GM18858 (cell line): Measurements from ENCODE around the gene GAB4.
"Not testable (repeated sequence)": the region's sequence is repeated elsewhere in the genome, so short reads cannot be mapped to it uniquely, and the experiment has no call there.

Experiments used
- ATAC-seq: cut with Tn5 transposase; IDR thresholded peaks from one replicate; pipeline ENCODE4 v1.9.1; 2021; ENCODE audit not compliant: unreplicated experiment

Gene GAB4

DNA sequence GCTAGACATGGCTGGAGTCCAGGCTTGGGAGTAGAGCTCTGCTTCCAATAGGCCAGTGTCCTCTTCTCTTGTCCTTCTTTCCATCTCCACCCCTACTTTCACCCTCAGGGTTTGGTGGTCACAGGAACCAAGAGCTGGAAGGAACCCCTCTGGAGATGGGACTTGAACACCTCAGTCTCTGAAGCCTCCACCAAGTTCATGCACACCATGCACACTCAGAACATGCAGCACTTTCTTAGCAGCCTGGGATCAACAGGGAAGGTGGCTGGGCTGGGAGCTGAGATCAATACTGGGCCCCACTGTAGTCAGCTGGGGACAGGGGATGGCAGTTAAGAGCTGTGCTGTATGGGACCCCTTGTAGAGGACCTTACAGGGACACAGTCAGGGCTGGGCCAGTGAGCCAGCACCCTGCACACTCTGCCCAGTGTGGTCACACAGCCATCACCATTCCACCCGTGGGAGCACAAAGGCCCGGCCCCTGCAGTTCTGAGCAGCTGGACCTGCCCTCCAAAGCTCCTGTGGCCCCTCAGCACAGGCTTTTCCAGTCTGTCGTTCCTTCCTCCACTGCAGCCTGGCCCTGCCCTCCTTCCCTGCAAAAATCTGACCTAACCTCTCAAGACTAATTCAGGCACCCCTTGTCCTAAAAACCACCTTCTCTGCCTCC is 47.7 kb downstream of the GAB4 start:
- no peak for ATAC-seq

DNA sequence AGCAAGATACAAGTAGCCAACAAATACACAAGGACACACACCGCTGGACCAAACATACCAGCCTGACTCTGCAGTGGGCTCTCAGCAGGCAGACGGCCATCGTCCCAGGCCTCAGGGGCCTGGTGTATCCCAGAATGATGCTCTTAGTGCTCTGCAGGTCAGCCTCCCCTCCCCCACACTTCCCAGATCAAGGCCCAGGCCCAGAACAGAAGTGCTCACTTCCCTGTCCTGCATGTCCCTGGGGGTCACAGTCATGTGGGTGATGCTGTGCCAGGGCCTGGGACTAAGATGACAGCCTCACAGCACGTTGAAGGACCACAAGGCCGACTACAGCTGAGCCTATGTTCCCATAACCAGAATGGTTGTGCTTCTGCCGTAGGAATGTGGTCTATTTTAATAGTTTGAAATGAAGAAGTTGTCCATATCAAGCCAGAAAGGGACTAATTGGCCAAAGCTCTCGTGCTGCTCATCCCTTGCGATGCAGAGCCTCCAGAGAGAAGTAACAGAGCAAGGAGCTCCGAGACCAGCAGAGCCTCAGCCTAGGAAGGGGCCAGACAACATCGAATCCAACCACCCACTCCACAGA is 48.6 kb downstream of the GAB4 start:
- ATAC-seq, result no peak

DNA sequence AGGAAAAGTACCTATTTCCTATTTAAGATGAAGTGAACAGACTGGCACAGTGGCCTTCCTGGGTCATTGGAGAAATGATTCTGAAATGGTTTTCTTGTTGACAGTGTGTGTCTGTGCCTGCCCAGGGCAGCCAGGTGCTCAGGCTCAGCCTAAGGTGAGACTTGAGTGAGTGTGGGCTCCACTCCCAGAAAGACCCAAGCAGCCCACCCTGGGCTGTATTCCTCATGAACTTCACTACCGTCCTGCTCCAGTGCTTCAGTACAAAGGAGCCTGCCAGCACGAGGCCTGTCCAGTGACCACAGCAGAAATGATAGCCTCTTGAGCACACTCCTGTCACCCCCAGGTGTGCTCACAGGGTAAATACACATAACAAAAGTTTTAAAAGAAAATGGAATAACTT is 49.5 kb downstream of the GAB4 start:
- ATAC-seq, result no peak

DNA sequence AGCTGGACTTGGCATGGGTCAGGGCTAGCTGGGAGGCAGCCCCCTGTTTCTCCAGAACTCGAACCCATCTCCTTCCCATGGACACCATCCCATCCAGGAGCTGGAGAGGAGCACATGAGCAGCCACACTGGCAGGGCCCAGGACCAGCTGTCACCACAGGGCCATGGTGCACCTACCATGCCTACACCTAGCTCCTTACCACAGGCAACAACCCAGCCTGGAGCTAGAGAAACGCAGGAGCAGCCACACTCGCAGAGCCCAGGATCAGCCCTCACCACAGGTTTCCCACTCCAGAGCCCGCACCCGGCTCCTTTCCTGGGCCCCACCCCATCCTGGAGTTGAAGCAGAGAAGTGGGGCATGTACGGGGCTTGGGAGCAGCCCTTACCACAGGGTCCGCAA is 50.2 kb downstream of the GAB4 start:
- ATAC-seq, result no peak

DNA sequence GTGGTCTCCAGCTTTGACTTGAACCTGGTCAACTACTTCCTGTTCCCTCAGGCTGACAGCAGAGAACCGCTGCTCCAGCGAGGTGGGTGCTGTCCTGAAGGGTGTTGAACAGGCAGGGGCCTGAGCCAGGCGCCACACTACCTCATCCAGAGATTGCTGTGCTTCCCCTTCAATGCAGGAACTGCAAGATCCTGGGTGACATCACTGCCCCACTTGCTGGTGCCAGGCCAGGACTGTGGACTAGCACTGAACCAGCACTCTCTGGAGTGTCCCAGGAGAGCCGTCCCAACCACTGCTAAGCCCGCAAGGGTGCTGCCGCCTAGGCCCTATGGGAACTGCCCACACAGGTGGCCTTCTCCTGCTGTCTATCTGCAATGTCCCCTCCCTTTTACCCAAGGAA is 51.7 kb downstream of the GAB4 start:
- ATAC-seq, result no peak

DNA sequence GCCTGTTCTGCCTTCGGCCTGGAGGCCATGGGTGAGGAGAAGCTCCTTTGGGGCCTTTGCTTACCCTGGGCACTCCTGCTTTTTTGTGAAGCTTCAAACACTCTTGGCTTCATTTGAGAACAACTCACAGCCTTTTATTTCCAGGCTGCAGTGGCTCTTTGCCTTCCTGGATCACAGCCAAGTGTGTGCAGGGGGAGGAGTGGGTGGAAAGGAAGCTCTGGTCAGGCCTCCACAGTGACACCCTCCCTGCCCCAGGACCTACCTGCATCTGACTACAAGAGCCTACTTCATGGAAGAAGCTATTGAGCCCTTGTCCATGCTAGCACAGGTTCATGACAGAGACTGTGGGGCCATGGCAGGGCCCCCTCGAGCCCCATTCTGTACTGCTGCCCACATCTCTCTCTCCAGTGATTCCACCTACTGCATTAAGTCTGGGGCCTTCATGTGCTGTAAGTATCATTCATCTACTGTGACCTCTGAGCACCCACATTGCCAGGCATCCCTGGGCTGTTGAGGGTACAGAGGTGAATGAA is 52.3 kb downstream of the GAB4 start:
- no peak for ATAC-seq

DNA sequence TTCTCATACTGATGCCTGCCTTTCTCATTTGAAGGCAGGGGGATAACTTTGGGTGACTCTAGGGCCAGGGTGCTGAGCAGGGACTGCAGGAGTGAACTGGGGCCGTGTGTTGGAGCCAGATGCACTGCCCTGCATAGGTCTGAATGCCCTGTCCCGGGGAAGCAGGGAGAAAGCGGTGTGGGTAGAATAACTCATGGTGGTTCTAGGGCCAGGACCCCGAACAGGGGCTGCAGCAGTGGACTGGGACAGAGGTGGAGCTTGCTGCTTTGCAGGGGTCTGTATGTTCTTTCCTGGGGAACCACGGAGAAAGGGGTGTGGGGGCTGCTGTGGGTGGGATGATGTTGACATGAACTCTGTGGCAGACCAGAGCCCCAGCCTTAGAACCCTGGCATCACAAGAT is 52.9 kb downstream of the GAB4 start:
- no peak for ATAC-seq

DNA sequence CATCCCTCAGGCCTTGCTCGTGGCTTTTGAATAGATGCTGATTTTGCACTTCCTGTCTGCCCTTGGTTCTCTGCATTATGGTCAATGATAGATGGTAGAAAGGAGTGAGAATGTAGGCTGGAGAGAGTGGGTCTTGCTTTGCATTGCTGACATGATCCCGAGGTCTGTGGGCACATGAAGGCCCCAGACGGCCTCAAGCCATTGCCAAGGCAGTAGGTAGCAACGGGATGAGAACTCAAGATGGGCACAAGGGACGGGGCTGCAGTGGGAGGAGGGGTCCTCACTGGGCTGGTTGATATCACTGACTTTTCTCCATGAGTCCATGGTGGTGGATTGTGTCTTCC is 54.0 kb downstream of the GAB4 start:
- no peak for ATAC-seq

DNA sequence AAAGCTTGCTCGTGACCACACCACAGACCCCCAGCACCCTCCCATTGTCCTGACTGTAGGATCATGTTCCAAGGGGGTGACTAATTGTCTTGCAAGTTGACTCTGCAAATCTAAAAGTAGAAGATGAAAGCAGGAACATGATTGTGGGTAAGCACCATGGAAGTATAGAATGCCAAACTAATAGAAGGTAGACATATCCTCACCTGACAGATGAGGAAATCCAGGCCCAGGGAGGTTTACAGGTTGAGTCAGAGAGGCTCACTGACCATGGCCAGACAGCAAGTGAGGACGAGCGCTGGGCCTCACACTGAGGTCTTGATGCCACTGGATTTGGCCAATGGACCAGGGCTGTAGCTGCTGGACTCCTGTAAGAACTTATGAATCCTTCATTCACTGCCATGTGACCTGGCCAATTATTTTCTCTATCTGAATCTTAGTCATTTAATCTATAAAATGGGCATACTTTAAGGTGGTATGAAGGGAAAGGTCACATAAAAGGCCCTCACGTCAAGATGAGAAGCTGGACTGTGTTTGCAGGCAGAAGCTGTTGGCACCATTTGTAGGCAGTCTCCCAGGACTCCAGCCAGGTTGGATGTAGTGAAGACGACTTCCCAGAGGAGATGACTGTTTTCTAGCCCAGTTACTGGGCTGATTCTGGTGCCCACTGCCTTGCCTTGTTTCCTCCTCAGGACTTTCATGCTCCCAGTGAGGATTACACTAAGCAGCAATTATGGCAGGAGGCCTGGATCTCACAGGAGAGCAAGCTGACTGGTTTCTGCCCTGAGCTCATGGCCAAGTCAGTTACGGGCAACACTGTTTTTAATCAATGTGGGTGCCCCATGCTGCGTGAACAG is 54.6 kb downstream of the GAB4 start:
- ATAC-seq, result no peak

DNA sequence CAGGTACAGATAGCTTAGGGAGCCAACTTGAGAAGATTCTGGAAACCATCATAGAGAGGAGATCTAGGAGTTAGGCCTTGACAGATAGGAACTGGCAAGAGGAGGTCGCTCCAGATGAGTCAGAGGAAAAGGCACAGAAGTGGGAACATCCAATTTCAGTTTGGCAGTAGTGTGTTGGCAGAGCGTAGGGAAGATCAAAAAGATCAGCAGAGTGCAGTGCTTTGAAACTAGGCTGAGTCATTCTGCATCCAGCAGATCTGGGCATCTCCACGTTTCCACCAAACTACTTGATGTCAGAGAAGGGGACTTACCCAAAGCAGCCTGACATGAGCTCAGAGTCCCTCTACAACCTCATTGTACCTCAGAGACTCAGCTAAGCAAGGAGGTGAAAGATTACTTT is 58.5 kb downstream of the GAB4 start:
- no peak for ATAC-seq

DNA sequence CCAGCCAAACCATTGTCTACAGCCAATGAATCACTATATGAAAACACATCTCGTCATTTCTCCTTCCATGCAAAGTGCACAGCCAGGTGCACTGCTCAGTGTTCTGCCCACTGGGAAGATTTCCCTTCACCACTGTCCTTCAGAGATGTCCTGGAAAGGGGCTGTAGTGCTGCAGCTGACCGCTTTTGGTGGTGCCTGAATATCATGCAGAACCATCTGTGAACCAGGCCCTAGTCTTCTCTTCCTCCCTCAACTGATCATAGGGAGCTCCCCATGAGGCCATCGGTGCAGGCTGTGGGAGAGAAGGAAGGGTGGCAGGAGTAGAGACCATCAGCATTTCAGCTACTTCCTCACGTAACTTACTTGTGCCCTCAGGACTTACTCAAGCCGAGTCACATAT is 70.2 kb downstream of the GAB4 start:
- ATAC-seq, result no peak

DNA sequence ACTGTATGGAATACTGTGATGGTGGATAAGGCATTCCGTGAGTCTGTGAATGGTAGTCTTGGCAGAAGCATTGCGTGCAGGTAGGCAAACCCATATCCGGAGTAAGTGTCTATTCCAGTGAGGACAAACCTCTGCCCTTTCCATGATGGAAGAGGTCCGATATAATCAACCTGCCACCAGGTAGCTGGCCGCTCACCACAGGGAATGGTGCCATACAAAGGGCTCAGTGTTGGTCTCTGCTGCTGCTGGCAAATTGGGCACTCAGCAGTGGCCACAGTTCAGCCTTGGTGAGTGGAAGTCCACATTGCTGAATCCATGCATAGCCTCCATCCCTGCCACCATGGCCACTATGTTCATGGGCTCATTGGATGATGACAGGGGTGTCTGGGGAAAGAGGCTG is 70.8 kb downstream of the GAB4 start:
- not testable (repeated sequence) for ATAC-seq

DNA sequence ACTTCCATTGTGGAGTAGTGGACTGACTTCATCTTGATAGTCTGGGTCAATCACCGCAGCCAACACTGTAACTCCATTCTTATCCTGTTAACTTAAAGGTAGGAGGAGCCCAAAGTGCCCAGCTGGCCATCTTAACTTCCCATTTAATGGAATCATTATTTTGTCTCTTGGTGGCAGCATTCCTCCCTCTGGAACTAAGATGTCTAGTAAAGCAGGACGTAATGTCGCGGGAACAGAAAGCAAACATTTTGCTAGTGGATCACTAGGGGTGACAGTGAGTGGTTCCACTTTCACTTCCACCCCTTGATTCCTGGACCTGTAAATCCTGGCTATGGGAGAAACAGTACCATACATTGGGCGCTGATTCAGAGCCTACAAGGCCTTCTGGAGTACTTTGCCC is 71.4 kb downstream of the GAB4 start:
- no peak for ATAC-seq

DNA sequence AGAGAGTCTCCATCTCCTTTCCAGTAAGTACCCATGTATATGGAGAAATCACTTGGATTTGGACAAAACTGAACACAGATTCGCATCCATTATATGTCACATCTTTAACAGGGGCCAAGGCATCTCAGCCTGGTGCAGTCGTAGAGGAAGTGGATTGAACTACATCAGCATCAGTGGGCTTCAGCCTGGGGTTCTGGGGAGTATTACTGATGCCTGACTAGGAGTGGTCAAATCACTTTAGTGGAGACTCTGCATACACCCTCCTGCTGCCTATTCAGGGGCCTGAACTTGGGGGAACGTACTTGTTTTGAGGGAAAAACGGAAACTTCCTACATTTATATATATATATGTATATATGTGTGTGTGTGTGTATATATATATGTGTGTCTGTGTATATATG is 72.8 kb downstream of the GAB4 start:
- ATAC-seq, result no peak

DNA sequence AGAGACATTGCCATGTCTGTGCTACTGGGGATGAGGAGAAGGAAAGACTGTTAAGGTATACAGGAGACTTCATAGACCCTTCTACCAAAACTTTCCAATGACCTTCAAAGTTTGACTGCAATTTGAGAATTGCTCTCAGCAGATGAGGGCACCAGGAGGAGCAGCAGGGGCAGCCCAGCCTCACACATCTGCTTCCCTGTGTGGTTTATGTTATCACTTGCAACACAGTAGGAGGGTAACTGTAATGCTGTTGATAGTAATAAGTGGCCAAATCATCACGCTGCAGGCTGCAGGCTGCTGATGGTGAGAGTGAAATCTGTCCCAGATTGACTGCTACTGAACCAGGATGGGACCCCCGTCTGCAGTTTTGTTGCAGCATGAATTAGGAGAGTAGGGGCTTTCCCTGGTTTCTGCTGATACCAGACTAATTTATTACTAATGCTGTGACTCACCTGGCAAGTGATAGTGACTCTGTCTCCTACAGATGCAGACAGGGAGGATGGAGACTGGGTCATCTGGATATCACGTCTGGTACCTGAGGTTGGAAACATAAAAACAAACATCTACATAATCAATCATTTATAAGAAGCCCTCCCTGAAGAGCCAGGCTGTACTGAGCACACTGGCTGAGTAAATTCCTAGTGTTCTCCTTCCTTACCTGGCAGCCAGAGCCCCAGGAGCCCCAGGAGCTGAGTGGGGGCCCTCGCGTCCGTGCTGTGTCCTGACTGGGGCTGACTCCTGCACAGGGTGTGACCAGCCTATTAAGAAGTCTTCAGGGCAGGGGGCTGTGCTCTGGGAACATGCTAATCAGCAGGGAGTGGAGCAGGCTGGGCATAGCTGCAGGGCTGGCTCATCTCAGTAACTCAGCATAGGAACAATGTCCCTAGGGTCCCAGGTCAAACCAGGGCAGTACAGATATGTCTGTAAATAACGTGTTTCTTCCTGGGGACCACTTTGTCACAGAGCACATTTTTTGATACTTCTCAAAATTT is 74.4 kb downstream of the GAB4 start:
- no peak for ATAC-seq

DNA sequence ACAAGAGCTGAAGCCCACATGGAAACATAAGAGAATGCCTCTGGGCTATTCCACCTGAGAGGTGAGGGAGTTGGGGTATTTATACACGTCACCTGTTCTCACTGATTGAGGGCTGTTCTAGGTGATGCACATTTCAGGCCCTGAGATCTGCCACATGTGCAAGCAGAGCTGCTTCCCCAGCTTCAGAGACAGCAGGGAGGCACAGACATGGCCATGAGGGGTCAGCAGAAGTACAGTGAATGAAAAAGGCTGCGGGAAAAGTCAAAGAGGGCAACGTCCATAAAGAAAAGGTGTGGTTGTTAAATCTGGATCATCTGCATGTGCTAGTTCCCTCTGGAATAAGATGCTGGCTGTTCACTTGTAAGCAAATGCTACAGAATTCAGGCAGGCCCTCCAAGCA is 75.4 kb downstream of the GAB4 start:
- ATAC-seq, result no peak

DNA sequence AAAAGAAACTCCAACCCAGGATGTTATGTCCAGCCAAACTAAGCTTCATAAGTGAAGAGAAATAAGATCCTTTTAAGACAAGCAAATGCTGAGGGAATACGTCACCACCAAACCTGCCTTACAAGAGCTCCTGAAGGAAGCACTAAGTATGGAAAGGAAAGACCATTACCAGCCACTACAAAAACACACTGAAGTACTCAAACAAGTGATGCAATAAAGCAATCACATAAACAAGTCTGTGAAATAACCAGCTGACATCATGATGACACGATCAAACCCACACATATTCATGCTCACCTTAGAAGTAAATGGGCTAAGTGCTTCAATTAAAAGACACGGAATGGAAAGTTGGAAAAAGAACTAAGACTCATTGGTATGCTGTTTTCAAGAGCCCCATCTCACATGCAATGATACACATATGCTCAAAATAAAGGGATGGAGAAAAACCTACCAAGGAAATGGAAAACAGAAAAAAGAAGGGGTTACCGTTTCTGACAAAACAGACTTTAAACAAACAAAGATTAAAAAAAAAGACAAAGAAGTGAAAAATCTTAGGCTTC is 82.5 kb downstream of the GAB4 start:
- no peak for ATAC-seq

DNA sequence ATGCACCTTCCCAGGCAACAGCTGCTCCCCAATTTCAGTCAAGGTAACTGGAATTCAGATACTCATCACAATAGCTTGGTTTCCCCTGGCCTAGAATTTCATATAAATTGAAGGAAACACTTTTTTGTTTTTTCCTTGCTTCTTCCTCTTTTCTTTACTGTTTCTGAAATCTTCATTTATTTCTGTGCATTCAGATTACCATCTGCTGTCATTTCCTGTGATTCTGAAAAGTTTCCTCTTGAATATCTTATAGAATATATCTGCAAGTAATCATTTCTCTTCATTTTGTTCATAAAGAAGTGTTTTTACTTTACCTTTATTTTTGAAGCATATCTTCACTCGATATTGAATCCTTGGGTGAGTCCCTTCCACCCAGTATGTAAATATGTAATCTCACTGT is 85.3 kb downstream of the GAB4 start:
- ATAC-seq, result no peak

DNA sequence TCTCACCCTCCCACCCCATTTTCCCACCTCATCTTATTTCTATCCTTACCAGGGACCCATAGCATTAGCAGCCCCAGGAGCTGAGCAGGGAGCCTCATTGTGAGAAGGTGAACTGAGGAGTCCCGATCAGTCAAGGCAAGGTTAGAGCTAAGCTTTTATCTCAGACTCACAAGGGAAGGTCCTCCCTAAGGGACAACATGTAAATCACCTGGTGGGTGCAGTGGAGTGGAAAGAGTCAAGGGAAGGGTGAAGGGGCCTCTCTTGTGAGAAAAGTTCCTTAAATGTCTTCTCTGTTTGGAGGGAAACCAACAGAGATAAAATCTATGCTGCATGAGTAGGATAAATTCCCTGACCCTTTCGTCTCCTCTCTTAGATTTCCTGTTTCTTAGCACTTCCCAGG is 85.9 kb downstream of the GAB4 start:
- no peak for ATAC-seq

DNA sequence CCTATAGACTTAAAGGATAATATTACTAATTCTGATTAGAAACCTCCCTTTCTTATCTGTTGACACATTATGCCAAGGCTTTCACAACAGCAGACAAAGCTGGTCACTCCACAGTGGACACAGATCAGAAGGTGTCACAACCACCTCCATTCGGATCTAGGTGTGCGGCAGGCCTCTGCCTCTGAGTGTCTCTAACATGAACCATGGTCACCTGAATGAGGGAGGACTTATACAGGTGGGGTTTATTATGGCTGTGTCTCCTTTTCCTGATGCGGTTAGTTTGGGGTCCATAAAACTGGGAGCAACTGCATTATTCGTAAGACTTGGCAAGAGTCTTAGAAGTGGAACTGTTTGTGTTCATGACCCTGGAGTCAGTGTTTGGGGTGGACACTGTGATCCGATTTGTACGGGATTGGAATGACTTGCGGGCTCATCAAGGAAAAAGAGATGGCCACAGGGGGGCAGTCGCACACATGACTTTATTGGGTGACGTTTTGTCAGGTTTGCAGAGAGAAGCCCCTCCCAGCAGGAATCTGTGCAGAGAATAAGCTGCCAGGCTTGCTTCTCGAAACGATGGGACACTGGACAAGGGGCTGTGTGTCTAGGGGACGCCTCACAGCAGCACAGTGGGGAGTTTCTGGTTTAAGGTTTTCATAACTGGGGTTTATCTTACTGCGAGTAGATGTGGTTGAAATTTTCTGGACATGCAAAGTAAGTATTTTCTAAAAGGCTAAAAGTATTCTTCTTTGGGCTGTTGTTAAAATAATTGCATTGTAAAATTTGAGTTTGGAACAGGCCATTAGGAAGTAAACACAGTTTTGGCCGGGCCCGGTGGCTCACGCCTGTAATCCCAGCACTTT is 90.6 kb downstream of the GAB4 start:
- no peak for ATAC-seq
